Rectal smooth muscle tissue (tissue), 1 donor: Measurements from ENCODE around the gene DENND1A.

Experiments
- H3K27ac ChIP-seq: one replicate; pipeline ENCODE4 v1.7.0; 2013; ENCODE audit warnings: low read depth, low read length, inconsistent platforms
- H3K27me3 ChIP-seq: one replicate; pipeline ENCODE4 v1.7.0; 2013; ENCODE audit warnings: low read length; ENCODE audit not compliant: control insufficient read depth, insufficient read depth
- H3K36me3 ChIP-seq: one replicate; pipeline ENCODE4 v1.7.0; 2013; ENCODE audit warnings: low read length; ENCODE audit not compliant: control insufficient read depth, insufficient read depth
- H3K4me1 ChIP-seq: one replicate; pipeline ENCODE4 v1.7.0; 2013; ENCODE audit warnings: low read length; ENCODE audit not compliant: control insufficient read depth, insufficient read depth
- H3K4me3 ChIP-seq: one replicate; pipeline ENCODE4 v1.7.0; 2013; ENCODE audit warnings: low read length
- H3K9ac ChIP-seq: one replicate; pipeline ENCODE4 v1.7.0; 2013; ENCODE audit warnings: low read length

The DENND1A gene

DNA sequence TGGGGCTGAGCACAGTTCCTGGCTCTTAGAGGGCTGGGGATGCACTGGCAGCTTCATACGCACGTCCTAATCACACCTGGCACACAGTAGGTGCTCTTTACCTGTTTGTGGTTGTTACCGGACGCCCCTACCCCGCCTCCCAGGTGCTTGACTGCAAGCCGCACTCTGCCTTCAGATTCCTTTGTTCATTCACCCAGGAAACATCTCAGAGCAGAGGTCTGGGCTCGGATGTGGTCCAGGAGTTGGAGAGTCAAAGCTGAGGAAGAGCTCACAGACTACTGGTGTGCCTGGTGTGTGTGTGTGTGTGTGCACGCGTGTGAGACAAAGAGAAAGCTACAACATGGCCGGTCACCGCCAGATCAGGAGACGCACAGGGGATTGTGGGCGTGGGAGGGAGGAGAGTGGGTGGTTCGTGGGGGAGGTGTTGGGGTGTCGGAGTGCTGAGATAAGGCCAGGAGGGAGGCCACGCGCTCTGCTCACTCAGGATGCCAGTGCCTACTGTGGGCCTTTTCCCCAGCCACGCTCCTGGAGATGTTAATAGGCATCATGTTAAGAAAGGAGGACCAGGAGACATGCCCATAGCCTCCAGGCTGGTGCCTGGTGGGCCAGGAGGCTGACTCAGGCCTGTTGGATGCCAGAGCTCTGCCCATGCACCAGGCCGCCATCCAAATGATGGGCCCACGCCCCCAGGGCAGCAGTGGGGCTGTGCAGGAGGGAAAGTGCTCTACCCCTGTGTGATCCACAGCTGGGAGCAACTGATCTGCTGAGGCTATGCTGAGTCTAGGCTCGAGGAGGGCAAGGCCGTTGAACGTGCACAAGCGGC, 534.0 kb downstream of the DENND1A start:
- H3K4me1 ChIP-seq = no peaks in the 10 kb centered on the region
- no peak overlapping the region for H3K9ac ChIP-seq
- no peaks in the 10 kb centered on the region for H3K27me3 ChIP-seq
- H3K27ac ChIP-seq = no peak overlapping the region
- no peak overlapping the region for H3K4me3 ChIP-seq
- no peaks in the 10 kb centered on the region for H3K36me3 ChIP-seq

DNA sequence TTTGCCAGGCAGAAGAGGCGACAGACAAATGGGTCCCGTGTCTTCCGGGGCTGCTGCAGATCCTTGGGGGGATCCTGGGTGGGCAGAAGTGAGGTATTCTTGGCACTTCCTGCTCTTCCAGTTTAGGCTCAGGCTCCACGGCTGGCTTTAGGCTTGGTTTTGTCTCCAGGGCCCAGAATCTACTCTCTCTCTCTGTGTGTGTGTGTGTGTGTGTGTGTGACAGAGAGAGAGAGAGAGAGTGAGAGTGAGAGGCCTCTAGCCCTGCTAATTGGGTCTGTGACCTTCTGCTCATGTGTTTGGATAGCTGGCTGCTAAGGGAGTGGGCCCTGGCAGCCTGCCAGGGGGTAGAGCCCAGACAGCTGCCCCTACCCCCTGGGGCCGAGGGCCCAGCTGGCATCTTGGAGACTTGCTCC, 534.6 kb downstream of the DENND1A start:
- no peaks in the 10 kb centered on the region for H3K4me1 ChIP-seq
- H3K27ac ChIP-seq = no peak overlapping the region
- H3K27me3 ChIP-seq = no peaks in the 10 kb centered on the region
- H3K9ac ChIP-seq = no peak overlapping the region
- H3K36me3 ChIP-seq = no peaks in the 10 kb centered on the region
- no peak overlapping the region for H3K4me3 ChIP-seq

- Histone ChIP-seq H3K9ac (no peak overlapping the region), H3K36me3 (no peaks in the 10 kb centered on the region), H3K27me3 (no peaks in the 10 kb centered on the region), H3K4me1 (no peaks in the 10 kb centered on the region), H3K4me3 (no peak overlapping the region), H3K27ac (no peak overlapping the region)
Measured at GRCh38 chr9:123394291-123395235, 535.4 kb downstream of the DENND1A start.

DNA sequence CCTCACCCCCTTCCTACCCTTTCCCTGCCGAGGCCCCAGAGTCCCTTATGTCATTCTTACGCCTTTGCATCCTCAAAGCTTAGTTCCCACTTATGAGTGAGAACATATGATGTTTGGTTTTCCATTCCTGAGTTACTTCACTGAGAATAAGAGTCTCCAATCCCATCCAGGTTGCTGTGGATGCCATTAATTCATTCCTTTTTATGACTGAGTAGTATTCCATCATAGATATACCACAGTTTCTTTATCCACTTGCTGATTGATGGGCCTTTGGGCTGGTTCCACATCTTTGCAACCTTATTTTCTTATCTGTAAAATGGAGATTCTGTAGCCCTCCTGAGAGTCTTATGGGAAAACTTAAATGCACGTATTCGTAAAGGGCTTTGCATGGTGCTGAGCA, 537.1 kb downstream of the DENND1A start:
- H3K36me3 ChIP-seq = no peaks in the 10 kb centered on the region
- no peaks in the 10 kb centered on the region for H3K4me1 ChIP-seq
- no peak overlapping the region for H3K27ac ChIP-seq
- no peak overlapping the region for H3K9ac ChIP-seq
- no peak overlapping the region for H3K4me3 ChIP-seq
- H3K27me3 ChIP-seq = no peaks in the 10 kb centered on the region

DNA sequence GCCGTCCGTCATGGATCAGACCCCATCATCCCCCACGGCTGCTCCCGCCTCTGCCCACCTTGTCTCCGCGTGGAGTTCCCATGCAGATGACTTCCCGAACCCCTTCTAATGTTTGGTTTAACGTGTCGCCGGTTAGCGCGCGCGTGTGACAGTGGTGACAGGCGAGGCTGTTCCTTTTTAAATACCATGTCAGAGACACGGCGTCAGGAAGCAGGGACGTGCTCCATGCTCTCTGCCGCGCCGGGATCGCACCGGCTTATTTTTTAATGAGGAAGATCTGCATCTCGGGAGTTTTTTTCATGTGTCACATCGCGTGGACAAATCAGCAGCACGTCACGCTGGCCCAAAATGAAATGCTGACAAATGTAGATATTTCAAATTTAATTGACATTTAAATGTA, 538.0 kb downstream of the DENND1A start:
- no peak overlapping the region for H3K4me3 ChIP-seq
- H3K27me3 ChIP-seq = no peaks in the 10 kb centered on the region
- no peak overlapping the region for H3K9ac ChIP-seq

GRCh38 chr9:123391233-123391632, 538.7 kb downstream of the DENND1A start:
- no peak overlapping the region for H3K4me3 ChIP-seq
- no peaks in the 10 kb centered on the region for H3K36me3 ChIP-seq
- H3K4me1 ChIP-seq = no peaks in the 10 kb centered on the region
- no peak overlapping the region for H3K27ac ChIP-seq
- no peak overlapping the region for H3K9ac ChIP-seq
- no peaks in the 10 kb centered on the region for H3K27me3 ChIP-seq

More for the DNA sequence above, 538.0 kb downstream of the DENND1A start:
- Histone ChIP-seq H3K4me1 (no peaks in the 10 kb centered on the region), H3K27ac (no peak overlapping the region), H3K36me3 (no peaks in the 10 kb centered on the region)

DNA sequence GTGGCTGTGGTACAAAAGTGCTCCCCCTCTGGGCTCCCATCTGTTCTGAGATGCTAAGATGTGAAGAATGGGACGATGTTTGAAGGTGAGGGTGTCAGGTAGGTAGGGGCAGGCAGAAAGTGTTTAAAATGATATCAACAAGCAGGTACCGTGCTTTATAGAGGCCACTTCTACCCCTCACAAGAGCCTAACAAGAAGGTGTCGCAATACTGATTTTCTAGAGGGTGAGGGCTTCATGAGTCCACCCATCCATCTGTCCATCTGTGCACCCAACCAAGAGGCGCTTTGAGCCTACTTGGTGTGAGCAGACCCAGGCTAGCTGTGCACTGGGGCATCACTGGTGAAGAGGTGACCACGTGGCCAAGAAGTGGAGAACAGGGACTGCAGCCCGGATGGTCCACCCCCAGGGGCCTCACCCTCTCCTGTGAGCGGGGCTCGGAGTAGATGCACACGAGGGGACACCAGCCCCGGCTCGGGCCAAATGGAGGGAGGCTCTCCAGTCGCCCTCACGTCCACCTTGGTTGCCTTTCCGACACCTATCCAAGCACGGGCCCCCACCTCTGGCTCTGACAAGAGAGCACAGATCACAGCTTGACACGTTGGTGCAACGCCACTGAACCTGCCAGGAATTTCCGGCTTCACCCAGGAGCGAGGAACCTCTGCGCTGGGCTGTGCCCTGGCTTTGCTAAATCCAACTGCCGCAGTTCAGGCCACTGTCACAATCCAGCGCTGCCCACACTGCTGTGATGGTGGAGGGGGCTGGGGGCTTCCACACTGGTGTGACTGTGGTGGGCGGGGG, 539.4 kb downstream of the DENND1A start:
- Histone ChIP-seq H3K27ac (no peak overlapping the region), H3K4me3 (no peak overlapping the region), H3K4me1 (no peaks in the 10 kb centered on the region), H3K27me3 (no peaks in the 10 kb centered on the region), H3K36me3 (no peaks in the 10 kb centered on the region), H3K9ac (no peak overlapping the region)

DNA sequence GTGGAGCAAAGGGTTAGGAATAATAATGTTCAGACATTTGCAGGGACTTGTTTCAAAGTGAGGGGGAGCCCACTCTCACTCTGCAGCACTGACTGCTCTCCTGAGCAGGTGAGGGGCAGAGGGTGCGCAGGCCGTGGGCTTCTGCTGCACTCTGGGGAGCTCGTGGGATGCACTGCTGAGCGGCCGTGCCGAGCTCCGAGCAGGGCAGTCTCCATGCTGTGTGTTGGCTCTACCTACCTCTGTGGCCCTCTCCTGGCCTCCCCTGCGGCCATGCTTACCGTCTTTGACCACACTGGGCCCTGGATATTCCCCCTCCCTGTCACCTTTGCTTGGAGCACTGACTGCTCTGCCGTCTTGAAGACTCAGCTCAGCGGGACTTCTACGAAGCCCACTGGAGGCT, 540.2 kb downstream of the DENND1A start:
- H3K9ac ChIP-seq = no peak overlapping the region
- no peaks in the 10 kb centered on the region for H3K36me3 ChIP-seq
- H3K27ac ChIP-seq = no peak overlapping the region
- H3K4me3 ChIP-seq = no peak overlapping the region
- no peaks in the 10 kb centered on the region for H3K4me1 ChIP-seq
- H3K27me3 ChIP-seq = no peaks in the 10 kb centered on the region

DNA sequence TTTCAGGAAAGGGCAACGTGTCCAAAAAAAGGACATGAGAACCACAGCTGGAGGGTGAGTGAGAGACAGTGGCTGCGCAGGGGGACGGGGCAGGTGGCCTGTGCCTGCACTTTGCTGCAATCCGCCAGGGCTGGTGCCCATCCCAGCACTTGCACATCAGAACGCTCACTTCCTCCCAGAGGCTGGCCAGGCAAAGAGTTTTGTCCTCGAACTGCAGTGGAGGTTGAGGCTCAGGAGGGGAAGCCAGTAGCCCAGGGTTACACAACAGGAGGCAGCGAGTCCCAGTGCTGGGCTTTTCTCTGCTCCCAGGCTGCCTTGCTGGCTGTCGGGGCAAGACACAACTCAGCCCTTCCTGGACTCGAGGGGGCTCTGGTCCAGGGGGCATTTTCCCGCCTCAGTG, 540.9 kb downstream of the DENND1A start:
- Histone ChIP-seq H3K9ac (no peak overlapping the region), H3K27ac (no peak overlapping the region), H3K27me3 (no peaks in the 10 kb centered on the region), H3K36me3 (no peaks in the 10 kb centered on the region), H3K4me3 (no peak overlapping the region), H3K4me1 (no peaks in the 10 kb centered on the region)

- H3K36me3 ChIP-seq = peaks cover 5% of the 10 kb centered on the region
- no peaks in the 10 kb centered on the region for H3K4me1 ChIP-seq
- no peaks in the 10 kb centered on the region for H3K27me3 ChIP-seq
- H3K9ac ChIP-seq = no peak overlapping the region
- no peak overlapping the region for H3K27ac ChIP-seq
- H3K4me3 ChIP-seq = no peak overlapping the region
Measured at GRCh38 chr9:123387686-123388085, 542.2 kb downstream of the DENND1A start.

GRCh38 chr9:123383512-123384170, 546.3 kb downstream of the DENND1A start:
- no peaks in the 10 kb centered on the region for H3K4me1 ChIP-seq
- H3K4me3 ChIP-seq = no peak overlapping the region
- peaks cover 5% of the 10 kb centered on the region for H3K36me3 ChIP-seq
- H3K27me3 ChIP-seq = no peaks in the 10 kb centered on the region
- no peak overlapping the region for H3K9ac ChIP-seq
- H3K27ac ChIP-seq = no peak overlapping the region
